Camera-type eye (tissue), 1 donor: ENCODE measurements around the gene SH3GL2. TPM values are rescaled to one million over a fixed set of nuclear protein-coding genes. Genes with fewer than 3 reads are reported as not detected.

Experiments
- total RNA-seq: library from RNA; depleted of rRNA; stranded (reverse); fragments of >200 nt; gene quantifications from one replicate; pipeline ENCODE4 v1.2.3, GENCODE V29; 2014

Gene SH3GL2
- 18.0 TPM for total RNA-seq

GRCh38 chr9:17578911-17579793 is at the start of gene SH3GL2:
Gene SH3GL2, plus strand, starts transcription at chr9:17579066.

